NCI-H146 treated with DMSO at 0.1 percent for 48 hours (cell line): ENCODE results near the gene ASCL1.
A peak's percentile ranks its signal among the peaks of the same experiment; 100 is the strongest.

Experiments used
- DNase-seq: peaks from one replicate; lab custom pipeline; 2025; ENCODE audit not compliant: unreplicated experiment; lab: John Stamatoyannopoulos, UW

Gene ASCL1

DNA sequence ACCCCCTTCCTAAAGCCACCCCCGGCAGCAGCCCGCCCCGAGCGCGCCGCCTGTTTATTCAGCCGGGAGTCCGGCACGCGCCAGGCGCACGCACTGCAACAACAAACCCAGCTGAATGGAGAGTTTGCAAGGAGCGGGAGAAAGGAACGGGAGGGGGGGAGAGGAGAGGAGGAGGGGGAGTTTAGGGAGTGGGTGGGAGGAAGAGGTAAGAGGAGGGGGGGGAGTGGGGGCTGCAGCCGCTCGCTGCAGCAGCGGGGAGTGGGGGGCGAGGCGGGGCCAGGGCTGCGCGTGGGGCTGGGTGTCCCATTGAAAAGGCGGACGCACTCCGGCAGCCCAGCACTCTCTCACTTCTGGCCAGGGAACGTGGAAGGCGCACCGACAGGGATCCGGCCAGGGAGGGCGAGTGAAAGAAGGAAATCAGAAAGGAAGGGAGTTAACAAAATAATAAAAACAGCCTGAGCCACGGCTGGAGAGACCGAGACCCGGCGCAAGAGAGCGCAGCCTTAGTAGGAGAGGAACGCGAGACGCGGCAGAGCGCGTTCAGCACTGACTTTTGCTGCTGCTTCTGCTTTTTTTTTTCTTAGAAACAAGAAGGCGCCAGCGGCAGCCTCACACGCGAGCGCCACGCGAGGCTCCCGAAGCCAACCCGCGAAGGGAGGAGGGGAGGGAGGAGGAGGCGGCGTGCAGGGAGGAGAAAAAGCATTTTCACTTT is at the start of gene ASCL1:
Gene ASCL1 (plus strand): TSS at position 336 of the 712 bp plus-strand sequence. CDS start 571 bp downstream, outside the sequence.
- DNase-seq = peak; percentile 91

DNA sequence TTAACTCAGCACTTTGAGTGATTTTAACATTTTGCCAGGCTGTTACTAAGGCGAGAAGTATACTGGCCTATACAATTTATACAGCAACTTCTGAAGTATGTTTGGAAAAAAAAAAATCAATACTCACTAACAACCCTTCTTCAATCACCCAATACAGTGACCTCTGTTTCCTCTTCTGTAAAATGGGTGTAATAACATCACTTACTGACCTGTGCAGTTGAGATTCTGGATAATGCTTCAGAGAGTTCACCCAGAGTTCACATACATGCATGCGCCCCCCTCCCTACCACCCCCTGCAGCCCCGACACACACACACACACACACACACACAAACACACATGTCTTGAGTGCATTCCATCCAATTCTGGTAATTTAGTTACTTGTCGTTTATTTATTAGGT is 49.6 kb upstream of the ASCL1 start:
- DNase-seq = no peak

DNA sequence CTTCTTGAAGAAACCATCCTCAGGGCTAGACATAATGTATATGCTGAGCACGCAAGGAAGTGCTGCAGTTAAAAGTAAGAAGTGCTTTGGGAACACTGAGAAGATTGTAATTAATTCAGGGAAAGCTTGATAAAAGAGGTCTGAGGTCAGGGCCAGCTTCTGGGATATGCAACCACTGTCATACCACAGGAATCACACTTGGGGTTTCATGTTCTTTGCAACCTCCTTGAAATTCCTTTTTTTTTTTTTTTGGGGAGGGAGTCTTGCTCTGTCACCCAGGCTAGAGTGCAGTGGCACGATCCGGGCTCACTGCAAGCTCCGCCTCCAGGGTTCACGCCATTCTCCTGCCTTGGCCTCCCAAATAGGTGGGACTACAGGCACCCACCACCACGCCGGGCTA is 47.3 kb upstream of the ASCL1 start:
- DNase-seq = no peak

- DNase-seq = no peak
Measured at GRCh38 chr12:102910792-102911191, 46.7 kb upstream of the ASCL1 start.

DNA sequence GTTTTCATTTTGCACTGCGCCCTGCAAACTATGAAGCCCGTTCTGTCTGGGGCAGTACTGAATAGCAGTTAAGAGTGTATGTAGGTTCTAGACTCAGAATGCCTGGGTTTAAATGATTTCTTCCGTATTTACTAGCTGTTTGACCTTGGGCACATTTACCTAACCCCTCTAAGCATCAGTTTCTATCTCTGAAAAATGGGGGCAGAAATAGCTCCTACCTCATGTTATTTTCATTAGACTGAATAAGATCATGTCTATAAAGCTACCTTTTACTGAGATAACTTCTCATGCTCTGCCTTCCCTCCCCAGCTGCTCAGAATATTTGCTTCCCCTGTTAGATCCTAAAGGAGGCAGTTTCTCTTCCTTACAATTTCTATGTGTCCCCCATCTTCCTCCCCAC is 46.2 kb upstream of the ASCL1 start:
- no peak for DNase-seq

- no peak for DNase-seq
Measured at GRCh38 chr12:102912258-102912657, 45.2 kb upstream of the ASCL1 start.

- DNase-seq = no peak
Measured at GRCh38 chr12:102913453-102914226, 43.8 kb upstream of the ASCL1 start.

DNA sequence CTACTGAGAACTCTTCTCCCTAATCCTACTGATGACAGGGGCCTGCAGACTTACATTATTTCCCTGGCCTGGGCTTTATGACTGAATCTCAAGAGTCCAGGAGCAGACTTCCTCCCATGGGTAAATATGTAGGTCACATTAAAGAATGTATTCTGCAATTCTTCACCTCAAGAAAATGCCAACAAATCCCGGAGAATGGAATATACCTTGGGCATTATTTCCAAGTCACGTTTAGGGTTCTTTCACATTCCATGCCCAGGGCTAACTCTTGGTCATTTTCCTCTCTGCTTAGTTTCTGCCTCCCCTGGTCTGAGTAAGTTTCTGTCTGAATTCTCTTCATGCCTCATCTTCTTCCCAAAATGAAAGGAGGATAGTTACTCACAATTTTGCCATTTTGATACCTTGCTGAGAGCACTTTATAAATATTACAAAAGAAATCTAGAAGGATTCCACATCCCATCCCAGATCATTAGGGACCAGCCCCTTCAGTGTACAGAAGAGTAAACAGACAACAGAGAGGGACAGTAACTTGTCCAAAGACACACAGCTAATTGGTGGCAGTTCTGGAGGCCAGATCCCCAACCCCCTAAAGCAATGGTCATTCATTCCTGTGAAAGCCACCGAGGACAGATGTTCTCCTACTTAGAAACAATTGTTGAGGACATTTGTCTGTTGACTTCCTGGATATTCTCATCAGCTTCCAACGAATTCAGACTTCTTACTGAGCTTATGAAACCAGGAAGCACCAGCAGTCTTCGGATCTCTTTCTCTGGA is 41.0 kb upstream of the ASCL1 start:
- no peak for DNase-seq

DNA sequence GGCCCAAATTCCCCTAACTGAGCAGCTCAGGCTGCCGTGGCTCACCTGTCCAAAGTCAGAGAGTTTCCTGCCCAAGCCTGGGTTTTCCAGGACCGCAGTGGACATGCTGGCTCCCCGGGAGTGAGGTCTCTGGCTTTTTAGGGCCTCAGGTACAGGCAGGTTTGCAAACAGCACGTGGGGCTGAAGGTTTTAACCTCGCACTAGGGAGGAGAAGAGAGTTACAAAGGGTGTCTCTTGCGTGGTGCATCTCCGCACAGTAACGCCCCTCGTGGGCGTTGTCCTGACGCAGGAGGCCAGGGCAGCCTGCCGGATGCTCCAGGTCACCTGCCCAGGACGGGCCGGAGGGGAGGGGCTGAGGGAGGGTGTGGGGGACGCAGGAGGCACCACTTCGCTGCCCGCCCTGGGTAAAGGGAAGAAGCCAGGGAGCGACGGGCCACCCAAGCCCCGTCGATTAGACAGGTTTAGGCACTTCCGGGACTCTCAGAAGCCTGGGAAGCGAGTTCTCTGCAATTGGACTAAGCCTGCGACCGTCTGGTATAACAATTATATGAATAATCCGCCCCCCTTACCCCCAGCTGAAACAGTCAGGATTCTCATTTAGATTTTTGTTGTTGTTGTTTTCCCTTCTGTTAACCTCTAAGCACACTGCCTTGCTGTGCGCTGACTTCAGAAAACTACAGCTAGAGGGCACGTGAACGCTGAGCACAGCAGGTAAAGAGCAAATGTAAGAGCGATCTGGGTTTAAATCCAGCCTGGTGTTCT is 40.3 kb upstream of the ASCL1 start, which contains the start of gene PAH:
Gene PAH (minus strand): TSS at position 219 of the 762 bp plus-strand sequence. CDS start 114 bp downstream, at position 105.
- DNase-seq = peak; percentile 72

- no peak for DNase-seq
Measured at GRCh38 chr12:102918840-102919239, 38.6 kb upstream of the ASCL1 start.

DNA sequence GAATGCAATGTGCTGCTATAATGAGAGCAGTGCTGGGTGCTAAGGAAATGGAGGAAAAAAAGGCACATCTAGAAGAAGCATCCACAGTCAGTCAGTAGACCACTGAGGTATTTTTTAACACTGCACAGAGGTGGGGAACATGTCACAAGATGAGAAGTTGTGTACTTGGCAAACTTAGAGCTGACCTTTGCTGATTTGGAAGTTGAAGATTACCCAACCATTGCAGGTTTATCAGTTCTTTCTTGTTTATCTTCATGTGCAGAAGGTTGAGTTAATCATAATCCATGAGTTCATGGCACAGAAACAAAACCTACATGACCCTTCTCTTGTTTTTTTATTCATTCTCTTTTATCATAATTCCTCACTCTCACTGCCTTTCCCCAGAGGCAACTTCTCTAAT is 37.2 kb upstream of the ASCL1 start:
- no peak for DNase-seq

DNA sequence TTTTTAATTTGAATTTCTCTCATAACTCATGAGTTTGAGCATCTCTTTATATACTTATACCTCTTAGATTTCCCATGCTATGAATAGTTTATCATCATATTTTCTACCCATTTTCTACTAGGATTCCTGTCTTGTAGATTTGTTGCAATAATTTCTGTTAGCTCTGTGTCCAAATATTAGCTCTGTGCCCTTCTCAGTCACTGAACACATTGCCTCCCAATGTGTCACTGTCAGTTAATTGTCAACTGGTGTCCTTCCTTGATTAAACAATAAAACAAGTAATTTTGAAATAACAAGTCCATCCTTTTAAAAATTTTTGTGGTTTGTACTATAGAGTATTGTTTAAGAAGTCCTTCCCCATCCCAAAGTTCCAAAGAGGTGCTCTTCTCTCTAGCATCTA is 36.2 kb upstream of the ASCL1 start:
- DNase-seq = no peak

DNA sequence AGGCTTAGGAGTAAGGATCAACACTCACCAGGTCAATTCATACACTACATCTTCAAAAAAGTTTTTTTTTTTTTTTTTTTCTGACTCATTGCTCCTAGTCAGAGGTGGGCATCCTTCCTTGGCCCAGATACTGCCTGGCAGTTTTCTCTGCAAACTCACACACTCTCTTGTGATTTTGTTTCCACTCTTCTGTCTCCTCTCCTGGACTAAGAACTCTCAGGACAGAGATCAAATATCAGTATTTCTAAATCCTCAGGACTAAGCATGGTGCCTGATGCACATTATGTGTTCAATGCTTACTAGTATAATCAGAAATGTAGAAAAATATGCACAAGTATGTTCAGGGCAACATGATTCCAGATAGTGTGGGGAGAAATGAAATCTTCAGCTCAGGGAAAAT is 30.3 kb upstream of the ASCL1 start:
- no peak for DNase-seq

DNA sequence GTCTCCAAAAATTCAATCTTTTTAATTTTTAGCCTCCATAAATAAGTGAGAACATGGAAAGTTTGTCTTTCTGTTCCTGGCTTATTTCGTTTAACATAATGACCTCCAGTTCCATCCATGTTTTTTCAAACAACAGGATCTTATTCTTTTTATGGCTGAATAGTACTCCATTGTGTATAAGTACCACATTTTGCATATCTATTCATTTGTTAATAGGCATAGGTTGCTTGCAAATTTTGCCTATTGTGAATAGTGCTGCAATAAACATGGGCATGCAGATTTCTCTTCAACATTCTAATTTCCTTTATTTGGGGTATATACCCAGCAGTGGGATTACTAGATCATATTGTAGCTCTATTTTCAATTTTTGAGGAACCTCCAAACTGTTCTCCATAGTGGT is 24.3 kb upstream of the ASCL1 start:
- DNase-seq = no peak

GRCh38 chr12:102939059-102939458 is 18.4 kb upstream of the ASCL1 start:
- DNase-seq = no peak

DNA sequence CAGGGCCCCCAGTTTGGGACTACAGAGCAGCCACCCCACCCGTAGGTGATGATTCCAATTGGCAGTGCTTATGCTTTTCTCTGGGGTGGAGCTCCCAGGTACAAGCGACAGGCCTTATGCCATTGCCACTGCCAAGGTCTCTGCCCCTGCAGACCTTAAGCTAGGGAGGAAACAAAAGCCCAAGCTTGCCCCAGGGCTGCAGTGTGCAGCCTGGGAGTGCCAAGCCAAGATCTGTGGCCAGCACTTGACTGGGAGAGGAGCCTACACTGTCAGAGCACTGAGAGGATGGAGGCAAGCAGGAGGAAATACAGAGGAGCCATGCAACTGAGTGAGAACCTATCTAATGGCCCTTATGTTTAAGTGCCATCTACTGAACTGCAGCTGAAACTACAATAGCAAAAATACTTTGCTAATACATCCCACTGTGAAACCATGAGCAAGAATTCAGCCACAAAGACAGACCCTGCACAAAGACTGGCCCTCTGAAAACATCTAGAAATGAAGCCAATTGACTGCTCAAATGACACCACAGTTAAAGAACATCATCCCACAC is 17.7 kb upstream of the ASCL1 start:
- DNase-seq = no peak

- DNase-seq = no peak
Measured at GRCh38 chr12:102946042-102946441, 11.4 kb upstream of the ASCL1 start.

GRCh38 chr12:102948941-102949352 is 8.5 kb upstream of the ASCL1 start:
- peak; percentile 48 for DNase-seq

DNA sequence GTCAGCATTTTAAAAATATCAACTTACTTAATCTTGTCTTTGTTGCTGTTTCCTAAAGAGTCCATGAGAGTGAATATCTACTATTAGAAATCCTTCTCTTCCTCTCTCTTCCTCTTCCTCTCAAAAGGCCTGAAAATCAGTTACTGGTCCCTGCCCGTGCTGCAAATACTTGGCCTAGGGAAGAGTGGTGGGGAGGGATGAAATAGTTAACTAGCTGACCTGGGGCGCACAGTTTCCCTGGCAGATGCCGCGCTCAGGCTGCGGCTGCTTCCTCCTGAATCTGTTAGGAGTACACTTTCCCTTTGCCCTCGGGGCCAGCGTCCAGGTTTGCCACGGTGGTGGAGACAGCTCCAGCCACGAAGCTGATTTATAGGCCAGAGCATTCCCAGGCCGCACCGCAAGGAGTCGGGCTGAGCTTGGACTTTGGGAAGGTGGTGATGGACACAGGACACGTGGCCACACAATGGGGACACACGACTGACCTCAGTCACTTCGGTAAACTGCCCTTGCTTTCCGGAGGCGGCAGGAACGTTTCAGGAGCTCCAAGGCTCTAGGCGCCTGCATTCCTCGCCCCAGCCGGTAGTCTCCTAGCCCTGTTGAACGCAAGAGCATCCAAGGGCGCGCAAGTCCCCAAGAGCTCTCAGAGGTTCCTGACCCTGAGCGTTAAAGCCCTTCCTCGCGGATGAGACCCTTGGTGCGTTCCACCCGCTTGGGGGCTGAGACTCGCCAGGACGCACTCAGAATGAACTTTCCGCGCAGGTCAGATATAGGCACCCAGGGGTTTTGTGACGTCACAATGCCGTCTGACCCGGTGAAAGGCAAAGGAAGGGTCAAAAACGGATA is 7.1 kb upstream of the ASCL1 start:
- DNase-seq = no peak
